HepG2 (cell line): ENCODE results near the gene KANSL1. TPM values are rescaled to one million over a fixed set of nuclear protein-coding genes. Genes with fewer than 3 reads are reported as not detected.
A peak's percentile ranks its signal among the peaks of the same experiment; 100 is the strongest.

Source experiments
- ATAC-seq: fragments of 200-7000 bp; cut with Tn5 transposase; 3 replicates; pipeline ENCODE4 v1.9.1; 2020; ENCODE audit warnings: mild to moderate bottlenecking, moderate library complexity
- BruUV-seq: library from RNA; stranded (reverse); fragments of 400-500 nt; replicated peaks from 2 replicates; lab custom pipeline; 2021; lab: Mats Ljungman, UMichigan
- CTCF ChIA-PET: fragments of 300-600 bp; formaldehyde crosslinking; extraction: SDS; loops from one replicate; lab custom pipeline; 2021; ENCODE audit warnings: low total read pairs, inconsistent platforms, low intra/inter-chr PET ratio; lab: Yijun Ruan, JAX
- POLR2A ChIA-PET: fragments of 350-600 bp; sonication (Branson Sonifier 250); formaldehyde crosslinking; loops from one replicate; lab custom pipeline; 2020; ENCODE audit warnings: antibody characterized with exemption, inconsistent platforms; lab: Yijun Ruan, JAX
- DNase-seq: peaks from one replicate; pipeline ENCODE4 v3.0.0-alpha.2; 2015; ENCODE audit warnings: low spot score
- FAIRE-seq: peaks from 3 replicates; lab custom pipeline; 2011; peaks lifted over from hg19 to GRCh38; lab: Jason Lieb, UNC
- H2AFZ ChIP-seq: one replicate; pipeline ENCODE4 v1.6.1; 2011; ENCODE audit warnings: low read length, inconsistent platforms
- H3K27ac ChIP-seq: fragments of 300-600 bp; 3 replicates; pipeline ENCODE4 v1.8.0; 2011; ENCODE audit warnings: mixed run types, mild to moderate bottlenecking, mixed read lengths, low read length, inconsistent platforms; ENCODE audit not compliant: insufficient read depth; ENCODE audit errors: extremely low read length
- H3K27me3 ChIP-seq, 2 experiments: fragments of 200-600 bp in 1 of 2; 2 replicates in 1 of 2; 3 replicates in 1 of 2; pipeline versions ENCODE4 v1.6.0 to v1.8.0; 2011; ENCODE audit warnings: low read length in 2 of 2, mild to moderate bottlenecking in 2 of 2, moderate library complexity in 2 of 2, inconsistent platforms in 1 of 2; ENCODE audit not compliant: insufficient read depth in 2 of 2, control insufficient read depth in 1 of 2
- H3K36me3 ChIP-seq, 2 experiments: fragments of 200-600 bp in 1 of 2; replicated peaks in 1 of 2; 2 replicates in 1 of 2; 3 replicates in 1 of 2; pipeline versions ENCODE4 v1.5.1 to v1.8.0; 2011; ENCODE audit warnings: low read length in 2 of 2, inconsistent platforms in 1 of 2; ENCODE audit not compliant: insufficient read depth in 2 of 2, control insufficient read depth in 1 of 2
- H3K4me1 ChIP-seq: 2 replicates; pipeline ENCODE4 v1.5.1; 2012; ENCODE audit warnings: low read length, inconsistent platforms; ENCODE audit not compliant: insufficient read depth
- H3K4me2 ChIP-seq: 2 replicates; pipeline ENCODE4 v1.6.0; 2011; ENCODE audit warnings: low read depth, low read length, inconsistent platforms
- H3K4me3 ChIP-seq, 3 experiments: fragments of 200-600 bp in 1 of 3; sonication (generic), shearing (Covaris generic) in 1 of 3; replicated peaks in 1 of 3; 2 replicates each; pipeline ENCODE4 v1.5.1; 2011 to 2016; ENCODE audit warnings: low read length in 3 of 3, inconsistent platforms in 2 of 3, low read depth in 2 of 3, mild to moderate bottlenecking in 2 of 3, control low read depth in 1 of 3, mixed read lengths in 1 of 3; ENCODE audit not compliant: insufficient read depth in 1 of 3
- H3K79me2 ChIP-seq: one replicate; pipeline ENCODE4 v1.6.1; 2011; ENCODE audit warnings: low read length, inconsistent platforms; ENCODE audit not compliant: insufficient read depth
- H3K9ac ChIP-seq: 2 replicates; pipeline ENCODE4 v1.6.0; 2011; ENCODE audit warnings: mild to moderate bottlenecking, low read depth, low read length, inconsistent platforms; ENCODE audit not compliant: insufficient read depth
- H3K9me3 ChIP-seq: 2 replicates; pipeline ENCODE4 v1.5.1; 2012; ENCODE audit warnings: mild to moderate bottlenecking, low read length
- H4K20me1 ChIP-seq: 2 replicates; pipeline ENCODE4 v1.6.0; 2011; ENCODE audit warnings: inconsistent platforms, mild to moderate bottlenecking, low read length, moderate library complexity; ENCODE audit not compliant: insufficient read depth
- CEBPB ChIP-seq: IDR thresholded peaks from 2 replicates; pipeline ENCODE4 v1.6.1; 2011; ENCODE audit warnings: low read depth, low read length, improper control_type of control experiment, borderline replicate concordance
- ZBTB42 ChIP-seq: sonication (generic); formaldehyde crosslinking; IDR thresholded peaks from 2 replicates; pipeline ENCODE4 v1.5.0; 2020; ENCODE audit warnings: mild to moderate bottlenecking, missing genetic modification reagents
- ZNF891 ChIP-seq: sonication (generic); formaldehyde crosslinking; IDR thresholded peaks from 2 replicates; pipeline ENCODE4 v1.5.0; 2020; ENCODE audit warnings: mild to moderate bottlenecking, missing genetic modification reagents
- WGBS: methylation state at CpG from one replicate; pipeline ENCODE4 v1.1.6; 2017; ENCODE audit warnings: low lambda C conversion rate; 5-methylcytosine and 5-hydroxymethylcytosine counted together
- in situ Hi-C: cut with HindIII; loops from 2 replicates; pipeline ENCODE4 v1.10.0; 2017; ENCODE audit warnings: low pct_unique_long_range_greater_than_20kb; ENCODE audit not compliant: extremely low pct_ligation_motif_present
- intact Hi-C: fragments of 100-400 bp; cut with micrococcal nuclease; formaldehyde crosslinking; loops from one replicate; pipeline ENCODE4 v1.10.0; 2022; ENCODE audit not compliant: unreplicated experiment
- polyA plus RNA-seq, 8 experiments: library from polyadenylated mRNA; depleted of rRNA in 3 of 8; stranded (reverse) in 7 of 8; unstranded in 1 of 8; fragments of >200 nt; fragmentation: Illumina TruSeq in 4 of 8; extraction: Trizol in 4 of 8; gene quantifications; 2 replicates each; pipeline versions ENCODE4 v1.2.1 to v1.2.3, GENCODE V29; 2011 to 2016; ENCODE audit warnings: low read depth in 4 of 8, missing spikeins in 1 of 8, mixed read lengths in 1 of 8; ENCODE audit not compliant: insufficient read depth in 1 of 8
- total RNA-seq, 5 experiments: library from RNA; depleted of rRNA; stranded (reverse); fragments of >200 nt; fragmentation: Illumina TruSeq; extraction: Trizol; gene quantifications; 2 replicates each; pipeline ENCODE4 v1.2.3, GENCODE V29; 2016; ENCODE audit warnings: low read depth in 1 of 5

KANSL1 gene
- total and polyA plus RNA-seq, 2 of the 13 experiments (the other 11 are each of a cell fraction or from before 2014, with no cell fraction given): 24.0 to 59.6 TPM

- TF ChIP-seq ZBTB42 (CRISPR knock-in tag) (no peak), CEBPB (peak; percentile 13; the same call in 1 of the 2 replicates)
- TF ChIP-seq, all 625 proteins: peak for 1
- Histone ChIP-seq H3K79me2 (peaks cover 98% of the 10 kb centered on the region), H3K27ac (no peak overlapping the region), H3K4me2 (no peak overlapping the region), H2AFZ (no peak overlapping the region), H3K27me3 (no peaks in the 10 kb centered on the region), H4K20me1 (peaks cover 97% of the 10 kb centered on the region), H3K4me3 (no peak overlapping the region), H3K9me3 (no peaks in the 10 kb centered on the region), H3K4me1 (peaks cover 68% of the 10 kb centered on the region), H3K36me3 (peaks cover 0 to 9% of the 10 kb centered on the region in 2 experiments; a peak in 2 of 5 replicates), H3K9ac (no peak overlapping the region)
- DNase-seq: no peak
- ATAC-seq: no peak
- in situ Hi-C loops: no loop called here
- no TSS peak for BruUV-seq
- intact Hi-C loops: loop anchor here (5.0 kb wide), 1 partner anchor 40 kb away; no protein-coding TSS in a partner anchor
- ChIA-PET CTCF (no interaction called here), POLR2A (interaction anchor here (1.2 kb wide), 1 partner anchor 8 kb away, joined by 3 read pairs; no protein-coding TSS in a partner anchor)
- FAIRE-seq: no peak
- 95% methylated on average over 3 of the region's 3 CpGs for WGBS
Observed at GRCh38 chr17:46176975-46177374, 16.3 kb downstream of the KANSL1 start.

GRCh38 chr17:46175891-46176290 lies 17.3 kb downstream of the KANSL1 start:
- Histone ChIP-seq H3K4me1 (peaks cover 62% of the 10 kb centered on the region), H2AFZ (no peak overlapping the region), H3K36me3 (peaks cover 8 to 20% of the 10 kb centered on the region in 2 experiments), H3K27me3 (no peaks in the 10 kb centered on the region), H4K20me1 (peaks cover 96% of the 10 kb centered on the region), H3K9me3 (no peaks in the 10 kb centered on the region), H3K27ac (no peak overlapping the region), H3K79me2 (peaks cover 98% of the 10 kb centered on the region), H3K4me3 (no peak overlapping the region), H3K4me2 (no peak overlapping the region), H3K9ac (no peak overlapping the region)
- DNase-seq (no peak), FAIRE-seq (no peak), ATAC-seq (no peak)
- 92% methylated on average over 1 of the region's 1 CpG for WGBS
- no TSS peak for BruUV-seq
- in situ Hi-C loops: no loop called here
- TF ChIP-seq ZNF891 (CRISPR knock-in tag): no peak
- CTCF ChIA-PET: no interaction called here
- intact Hi-C loops: loop anchor here (5.0 kb wide), 1 partner anchor 39 kb away; no protein-coding TSS in a partner anchor
- POLR2A ChIA-PET: no interaction called here
